T-helper 2 cell treated with Interferon-gamma antibody and Interleukin-4, amounts not matched to agents 100 ng/mL and 5 ng/mL, for 36 hours (primary cell): ENCODE results near the gene CFAP65. TPM values are rescaled to one million over a fixed set of nuclear protein-coding genes. Genes with fewer than 3 reads are reported as not detected.

Source experiments
- total RNA-seq: library from RNA; stranded (reverse); gene quantifications from 2 replicates; pipeline ENCODE4 v1.2.3, GENCODE V29; 2022

CFAP65 gene
- total RNA-seq, 1 donor from 2014 or later = not detected

Other genes starting within 250 kb of the CFAP65 start
- not detected in 2 replicates for gene PRKAG3, start 209.7 kb downstream of the CFAP65 start, total RNA-seq
- gene WNT6, start 181.7 kb downstream of the CFAP65 start, total RNA-seq = 0.11 TPM in 1 of 2 replicates, not detected in the other
- gene WNT10A, start 160.7 kb downstream of the CFAP65 start, total RNA-seq = 0.16 and 0.20 TPM in 2 replicates
- not detected in 2 replicates for gene CDK5R2, start 81.8 kb downstream of the CFAP65 start, total RNA-seq
- gene FEV, start 56.3 kb downstream of the CFAP65 start, total RNA-seq = not detected in 2 replicates
- gene CRYBA2, start 48.1 kb downstream of the CFAP65 start, total RNA-seq = not detected in 2 replicates
- 0.20 TPM in 1 of 2 replicates, not detected in the other for gene IHH, start 19.4 kb upstream of the CFAP65 start, total RNA-seq
- 18.8 and 20.0 TPM in 2 replicates for gene NHEJ1, start 119.3 kb upstream of the CFAP65 start, total RNA-seq
- gene SLC23A3, start 128.5 kb upstream of the CFAP65 start, total RNA-seq = 1.5 and 2.1 TPM in 2 replicates
- 67.3 and 70.8 TPM in 2 replicates for gene CNPPD1, start 135.4 kb upstream of the CFAP65 start, total RNA-seq
- 79.8 and 81.1 TPM in 2 replicates for gene RETREG2, start 136.8 kb upstream of the CFAP65 start, total RNA-seq
- 53.0 and 54.6 TPM in 2 replicates for gene ZFAND2B, start 165.3 kb upstream of the CFAP65 start, total RNA-seq
- gene ABCB6, start 177.4 kb upstream of the CFAP65 start, total RNA-seq = 13.8 and 14.0 TPM in 2 replicates
- 37.2 and 51.6 TPM in 2 replicates for gene ATG9A, start 188.1 kb upstream of the CFAP65 start, total RNA-seq
- 80.1 and 83.0 TPM in 2 replicates for gene ANKZF1, start 188.3 kb upstream of the CFAP65 start, total RNA-seq
- gene GLB1L, start 203.9 kb upstream of the CFAP65 start, total RNA-seq = 3.7 and 5.7 TPM in 2 replicates
- gene STK16, start 204.0 kb upstream of the CFAP65 start, total RNA-seq = 25.1 and 29.8 TPM in 2 replicates
- gene TUBA4B, start 211.7 kb upstream of the CFAP65 start, total RNA-seq = not detected in 2 replicates
- gene TUBA4A, start 212.4 kb upstream of the CFAP65 start, total RNA-seq = 331 and 334 TPM in 2 replicates
- 32.1 and 34.0 TPM in 2 replicates for gene DNAJB2, start 237.8 kb upstream of the CFAP65 start, total RNA-seq